Measurements from ENCODE around the gene MAPK6. TPM values are rescaled to one million over a fixed set of nuclear protein-coding genes. Genes with fewer than 3 reads are reported as not detected.
"Not testable (repeated sequence)": the region's sequence is repeated elsewhere in the genome, so short reads cannot be mapped to it uniquely, and the experiment has no call there.

MAPK6 gene
- polyA plus RNA-seq (ENCODE audit: insufficient read length in 4 of 4) = 10 to 100 TPM; 27.8 to 45.3 (median 37.1) TPM

- DNase-seq (ENCODE audit: low read depth in 4 of 4, low spot score in 3 of 4) = peak; percentile 86 to 89 (median 88)
Measured at GRCh38 chr15:52018693-52019393, at the start of gene MAPK6. Gene MAPK6 (plus strand): TSS chr15:52019219. CDS start chr15:52046461, 27,242 bp downstream.

- no peak for DNase-seq (ENCODE audit: low read depth in 4 of 4, low spot score in 3 of 4)
Measured at GRCh38 chr15:51969728-51970127, 49.3 kb upstream of the MAPK6 start.

DNA sequence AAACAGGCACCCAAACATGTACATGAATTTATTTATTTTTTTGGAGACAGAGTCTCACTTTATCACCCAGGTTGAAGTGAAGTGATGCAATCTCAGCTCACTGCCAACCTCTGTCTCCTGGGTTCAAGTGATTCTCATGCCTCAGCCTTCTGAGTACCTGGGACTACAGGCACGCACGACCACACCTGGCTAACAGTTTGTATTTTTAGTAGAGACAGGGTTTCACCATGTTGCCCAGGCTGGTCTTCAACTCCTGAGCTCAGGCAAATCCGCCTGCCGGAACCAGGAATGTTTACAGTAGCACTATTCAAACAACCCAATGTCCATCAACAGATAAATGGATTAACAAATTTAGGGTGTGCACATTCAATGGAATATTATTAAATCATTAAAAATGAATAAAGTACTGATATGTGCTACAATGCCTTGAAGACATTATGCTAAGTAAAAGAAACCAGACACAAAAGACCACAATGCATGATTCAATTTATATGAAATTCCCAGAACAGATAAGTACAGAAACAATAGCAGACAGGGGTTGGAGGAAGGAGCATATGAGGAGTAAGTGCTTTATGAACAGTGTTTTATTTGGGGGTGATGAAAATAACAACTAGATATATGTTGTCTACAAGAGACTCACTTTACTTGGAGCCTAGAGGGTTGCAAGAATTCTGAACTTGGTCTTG lies 48.7 kb upstream of the MAPK6 start:
- no peak for DNase-seq (ENCODE audit: low read depth in 4 of 4, low spot score in 3 of 4)

- DNase-seq (ENCODE audit: low read depth in 4 of 4, low spot score in 3 of 4) = peak in 1 of 4 donors; percentile 21
Measured at GRCh38 chr15:51971032-51971374, 48.0 kb upstream of the MAPK6 start.

- DNase-seq (ENCODE audit: low read depth in 4 of 4, low spot score in 3 of 4) = peak; percentile 92 to 94 (median 92)
Measured at GRCh38 chr15:51971375-51972133, 47.5 kb upstream of the MAPK6 start, which contains the start of gene LEO1. Gene LEO1 (minus strand): TSS chr15:51971778. CDS start chr15:51971745, 33 bp downstream.

GRCh38 chr15:51973220-51973619 lies 45.8 kb upstream of the MAPK6 start:
- no peak for DNase-seq (ENCODE audit: low read depth in 4 of 4, low spot score in 3 of 4)

- DNase-seq (ENCODE audit: low read depth in 4 of 4, low spot score in 3 of 4) = no peak
Measured at GRCh38 chr15:51973775-51974174, 45.2 kb upstream of the MAPK6 start.

GRCh38 chr15:51982013-51982769 lies 36.8 kb upstream of the MAPK6 start:
- DNase-seq (ENCODE audit: low read depth in 4 of 4, low spot score in 3 of 4) = peak in 1 of 4 donors; percentile 20

GRCh38 chr15:51982770-51983103 lies 36.3 kb upstream of the MAPK6 start:
- DNase-seq (ENCODE audit: low read depth in 4 of 4, low spot score in 3 of 4) = no peak

GRCh38 chr15:51991141-51991540 lies 27.9 kb upstream of the MAPK6 start:
- no peak for DNase-seq (ENCODE audit: low read depth in 4 of 4, low spot score in 3 of 4)

- no peak for DNase-seq (ENCODE audit: low read depth in 4 of 4, low spot score in 3 of 4)
Measured at GRCh38 chr15:51992953-51993352, 26.1 kb upstream of the MAPK6 start.

GRCh38 chr15:52002351-52002750 lies 16.7 kb upstream of the MAPK6 start:
- no peak for DNase-seq (ENCODE audit: low read depth in 4 of 4, low spot score in 3 of 4)

- DNase-seq (ENCODE audit: low read depth in 4 of 4, low spot score in 3 of 4) = not testable (repeated sequence)
Measured at GRCh38 chr15:52003089-52003488, 15.9 kb upstream of the MAPK6 start.

DNA sequence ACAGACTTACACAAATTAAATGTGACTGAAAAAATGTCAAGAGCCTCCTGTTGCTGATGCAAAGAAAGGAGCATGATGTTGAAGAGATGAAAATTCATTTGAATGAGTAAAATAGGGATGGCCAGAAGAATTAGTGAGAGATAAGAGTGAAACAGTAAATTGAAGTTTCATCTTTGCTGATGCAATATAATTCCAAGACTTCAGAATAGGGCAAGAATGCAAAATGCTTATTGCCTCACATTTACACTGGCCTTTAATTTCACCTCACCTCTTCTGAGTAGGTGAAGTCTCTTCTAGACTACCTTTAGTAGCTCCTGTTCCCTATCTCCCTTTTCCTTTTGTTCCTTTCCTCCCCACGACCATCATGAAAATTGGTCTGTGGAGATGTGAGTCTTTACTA lies 15.3 kb upstream of the MAPK6 start:
- no peak for DNase-seq (ENCODE audit: low read depth in 4 of 4, low spot score in 3 of 4)

GRCh38 chr15:52004806-52005205 lies 14.2 kb upstream of the MAPK6 start:
- no peak for DNase-seq (ENCODE audit: low read depth in 4 of 4, low spot score in 3 of 4)

DNA sequence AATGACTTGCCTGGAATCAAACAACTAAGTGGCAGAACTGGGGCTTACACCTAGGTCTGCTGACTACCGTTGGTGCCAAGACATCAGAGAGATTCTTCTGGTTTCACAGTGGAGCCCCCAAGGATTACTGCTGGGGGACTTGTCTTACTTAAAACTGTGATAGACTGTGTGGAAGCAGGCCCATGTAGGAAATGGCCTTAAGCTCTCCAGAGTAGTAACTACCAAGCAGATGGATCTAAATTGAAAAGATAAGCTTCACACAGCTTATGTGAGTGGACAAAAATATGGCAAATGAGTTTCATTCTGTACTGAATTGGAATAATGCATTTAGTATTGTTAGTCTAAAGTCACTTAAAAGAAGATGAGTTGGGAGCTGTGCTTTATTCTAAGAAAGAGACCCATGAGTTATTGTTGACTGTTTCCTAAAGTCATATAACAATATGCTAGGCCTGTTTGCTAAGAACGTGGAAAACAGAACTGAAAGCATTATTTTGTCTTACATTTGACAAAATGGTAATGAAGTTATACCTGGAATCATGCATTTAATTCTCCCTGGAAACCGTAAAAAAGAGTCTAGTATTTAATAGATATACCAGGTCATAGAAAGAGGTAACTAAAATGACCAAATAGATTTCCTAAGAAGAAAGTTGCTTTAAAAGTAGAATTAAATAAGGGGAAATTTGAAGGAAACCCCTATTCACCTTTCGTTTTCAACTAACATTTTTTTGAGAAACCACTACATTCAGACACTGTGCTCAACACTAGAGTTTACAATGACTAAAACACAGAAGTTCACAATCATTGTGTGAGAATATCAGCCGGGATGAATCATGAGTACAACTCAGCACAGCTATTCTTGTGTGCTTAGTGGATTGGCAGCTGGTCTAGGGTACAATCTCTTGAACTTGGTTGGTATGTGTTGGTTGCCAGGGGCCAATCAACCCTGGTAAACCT lies 13.0 kb upstream of the MAPK6 start:
- DNase-seq (ENCODE audit: low read depth in 4 of 4, low spot score in 3 of 4) = no peak

DNA sequence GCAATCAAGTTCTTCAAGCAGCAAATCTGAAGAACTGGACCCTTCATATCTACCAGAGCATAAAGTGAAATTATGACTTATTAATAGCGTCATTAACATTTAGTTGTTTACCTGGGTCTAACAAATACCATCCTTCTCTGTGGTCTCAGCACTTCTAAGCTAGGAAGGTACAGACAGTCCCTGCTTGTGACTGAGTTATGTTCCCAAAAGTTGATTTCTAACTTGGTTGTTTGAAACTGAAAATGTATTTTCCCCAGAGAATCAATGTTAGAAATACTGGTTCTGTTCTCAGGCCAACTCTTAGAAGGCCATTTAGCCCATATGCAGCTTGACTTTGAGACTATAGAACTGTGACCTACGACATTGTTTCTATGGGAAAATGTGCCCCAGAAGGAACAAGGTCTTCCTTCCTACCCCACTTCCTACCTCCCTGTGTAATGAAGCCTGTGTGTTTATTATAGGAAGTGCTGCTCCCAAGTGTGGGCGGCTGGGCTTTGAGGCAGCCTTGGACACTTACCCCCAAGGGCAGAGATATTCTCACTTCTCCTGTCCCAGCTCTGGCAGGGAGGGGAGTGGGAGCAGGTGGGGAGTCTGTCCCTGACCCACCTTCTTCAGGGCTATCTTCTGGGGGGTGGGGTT lies 12.2 kb upstream of the MAPK6 start:
- no peak for DNase-seq (ENCODE audit: low read depth in 4 of 4, low spot score in 3 of 4)

DNA sequence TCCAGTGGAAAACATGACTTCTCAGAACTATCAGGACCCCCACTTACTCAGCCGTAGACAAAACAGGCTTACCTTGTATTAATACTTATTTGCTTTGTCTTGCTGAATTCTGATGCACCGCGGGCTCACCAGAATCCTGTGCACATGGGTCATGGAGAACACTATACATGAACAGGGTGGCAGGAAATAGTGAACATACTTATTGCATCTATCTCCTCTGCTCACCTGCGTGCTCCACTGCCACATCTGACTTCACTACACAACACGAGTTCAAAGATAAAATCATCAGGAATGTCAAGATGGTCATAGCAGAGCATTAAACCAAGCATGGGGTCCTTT lies 10.7 kb upstream of the MAPK6 start:
- no peak for DNase-seq (ENCODE audit: low read depth in 4 of 4, low spot score in 3 of 4)

GRCh38 chr15:52008698-52009434 lies 10.2 kb upstream of the MAPK6 start:
- DNase-seq (ENCODE audit: low read depth in 4 of 4, low spot score in 3 of 4) = no peak

Data from left renal pelvis (tissue), 4 donors.